H9 (cell line): ENCODE measurements around the gene XRCC2. TPM values are rescaled to one million over a fixed set of nuclear protein-coding genes. Genes with fewer than 3 reads are reported as not detected.

Source experiments
- DNase-seq: peaks from one replicate; pipeline ENCODE4 v3.0.0-alpha.2; 2017
- H2AFZ ChIP-seq: one replicate; pipeline ENCODE4 v1.6.1; 2013; ENCODE audit warnings: mild to moderate bottlenecking, low read length, control low read depth, moderate library complexity
- H2AK5ac ChIP-seq: 2 replicates; pipeline ENCODE4 v1.6.1; 2013; ENCODE audit warnings: low read length, control low read depth, mixed read lengths; ENCODE audit not compliant: insufficient read length
- H2BK120ac ChIP-seq: one replicate; pipeline ENCODE4 v1.6.1; 2013; ENCODE audit warnings: low read depth, mild to moderate bottlenecking, low read length, control low read depth, inconsistent platforms; ENCODE audit not compliant: poor library complexity, severe bottlenecking
- H2BK12ac ChIP-seq: 2 replicates; pipeline ENCODE4 v1.6.1; 2013; ENCODE audit warnings: low read length, control low read depth, mixed read lengths, low read depth; ENCODE audit not compliant: insufficient read length
- H2BK15ac ChIP-seq: 2 replicates; pipeline ENCODE4 v1.6.1; 2013; ENCODE audit warnings: low read depth, low read length, control low read depth
- H2BK20ac ChIP-seq: one replicate; pipeline ENCODE4 v1.6.1; 2013; ENCODE audit warnings: low read depth, mild to moderate bottlenecking, low read length, control low read depth, inconsistent platforms; ENCODE audit not compliant: poor library complexity, severe bottlenecking
- H2BK5ac ChIP-seq: 2 replicates; pipeline ENCODE4 v1.6.1; 2013; ENCODE audit warnings: low read length, control low read depth, mixed read lengths; ENCODE audit not compliant: insufficient read length
- H3K14ac ChIP-seq: 2 replicates; pipeline ENCODE4 v1.6.1; 2013; ENCODE audit warnings: low read length, control low read depth; ENCODE audit not compliant: insufficient read depth
- H3K18ac ChIP-seq: 2 replicates; pipeline ENCODE4 v1.6.1; 2013; ENCODE audit warnings: low read depth, mild to moderate bottlenecking, mixed read lengths, low read length, control low read depth; ENCODE audit not compliant: insufficient read length
- H3K23ac ChIP-seq: 2 replicates; pipeline ENCODE4 v1.6.1; 2013; ENCODE audit warnings: low read length, control low read depth, mixed read lengths, low read depth; ENCODE audit not compliant: insufficient read length
- H3K23me2 ChIP-seq: 2 replicates; pipeline ENCODE4 v1.6.1; 2013; ENCODE audit warnings: low read depth, mild to moderate bottlenecking, mixed read lengths, low read length, control low read depth; ENCODE audit not compliant: insufficient read length, poor library complexity, severe bottlenecking
- H3K27ac ChIP-seq: 2 replicates; pipeline ENCODE4 v1.5.1; 2013; ENCODE audit warnings: low read length, control low read depth, mixed read lengths, low read depth; ENCODE audit not compliant: insufficient read length
- H3K27me3 ChIP-seq: 2 replicates; pipeline ENCODE4 v1.6.1; 2013; ENCODE audit warnings: low read length, control low read depth, inconsistent platforms; ENCODE audit not compliant: insufficient read depth
- H3K4ac ChIP-seq: 2 replicates; pipeline ENCODE4 v1.6.1; 2013; ENCODE audit warnings: low read depth, mild to moderate bottlenecking, control low read depth, inconsistent platforms, low read length, moderate library complexity
- H3K4me1 ChIP-seq: 2 replicates; pipeline ENCODE4 v1.6.1; 2013; ENCODE audit warnings: low read length, control low read depth, inconsistent platforms; ENCODE audit not compliant: insufficient read depth
- H3K4me2 ChIP-seq: 2 replicates; pipeline ENCODE4 v1.6.1; 2013; ENCODE audit warnings: low read length, control low read depth, mixed read lengths; ENCODE audit not compliant: insufficient read length, insufficient read depth
- H3K56ac ChIP-seq: 2 replicates; pipeline ENCODE4 v1.6.1; 2013; ENCODE audit warnings: low read depth, mild to moderate bottlenecking, mixed read lengths, low read length, control low read depth; ENCODE audit not compliant: insufficient read length
- H3K79me1 ChIP-seq: 2 replicates; pipeline ENCODE4 v1.6.1; 2013; ENCODE audit warnings: low read depth, mild to moderate bottlenecking, moderate library complexity, low read length, control low read depth, inconsistent platforms; ENCODE audit not compliant: insufficient read depth, poor library complexity, severe bottlenecking
- H3K79me2 ChIP-seq: 2 replicates; pipeline ENCODE4 v1.6.1; 2013; ENCODE audit warnings: low read length, control low read depth, inconsistent platforms; ENCODE audit not compliant: insufficient read depth
- H3K9ac ChIP-seq: 2 replicates; pipeline ENCODE4 v1.6.1; 2013; ENCODE audit warnings: low read length, control low read depth, mixed read lengths; ENCODE audit not compliant: insufficient read length; ENCODE audit errors: extremely low read depth
- H3K9me3 ChIP-seq: one replicate; pipeline ENCODE4 v1.6.1; 2013; ENCODE audit warnings: low read depth, low read length, inconsistent platforms; ENCODE audit not compliant: control insufficient read depth
- H3T11ph ChIP-seq: one replicate; pipeline ENCODE4 v1.6.1; 2013; ENCODE audit warnings: mild to moderate bottlenecking, low read length, control low read depth, inconsistent platforms
- H4K20me1 ChIP-seq: one replicate; pipeline ENCODE4 v1.6.1; 2013; ENCODE audit not compliant: control insufficient read depth, insufficient read length, insufficient read depth
- H4K5ac ChIP-seq: 2 replicates; pipeline ENCODE4 v1.6.1; 2013; ENCODE audit warnings: low read depth, mild to moderate bottlenecking, mixed read lengths, low read length, control low read depth; ENCODE audit not compliant: insufficient read length
- H4K8ac ChIP-seq: replicated peaks from 2 replicates; pipeline ENCODE4 v1.6.1; 2013; ENCODE audit warnings: low read length, control low read depth, mixed read lengths, low read depth; ENCODE audit not compliant: insufficient read length
- H4K91ac ChIP-seq: 2 replicates; pipeline ENCODE4 v1.6.1; 2013; ENCODE audit warnings: low read depth, mild to moderate bottlenecking, moderate library complexity, mixed read lengths, low read length, control low read depth; ENCODE audit not compliant: insufficient read length
- H3K27ac Mint-ChIP-seq, 3 experiments: 2 replicates in 2 of 3; 3 replicates in 1 of 3; pipeline ENCODE4 v1.8.0; 2020 to 2021; ENCODE audit warnings: mixed read lengths in 3 of 3, mild to moderate bottlenecking in 1 of 3, moderate library complexity in 1 of 3
- H3K27me3 Mint-ChIP-seq: 2 replicates; pipeline ENCODE4 v1.8.0; 2021; ENCODE audit warnings: low read depth, mild to moderate bottlenecking, moderate library complexity, mixed read lengths
- H3K36me3 Mint-ChIP-seq, 3 experiments: 2 replicates in 2 of 3; 3 replicates in 1 of 3; pipeline ENCODE4 v1.8.0; 2020 to 2021; ENCODE audit warnings: low read depth in 3 of 3, mixed read lengths in 3 of 3; ENCODE audit not compliant: insufficient read depth in 1 of 3
- H3K4me1 Mint-ChIP-seq, 2 experiments: 2 replicates each; pipeline ENCODE4 v1.8.0; 2020; ENCODE audit warnings: mixed read lengths in 2 of 2
- H3K4me3 Mint-ChIP-seq, 2 experiments: 2 replicates in 1 of 2; 3 replicates in 1 of 2; pipeline ENCODE4 v1.8.0; 2020 to 2021; ENCODE audit warnings: mild to moderate bottlenecking in 2 of 2, mixed read lengths in 2 of 2, moderate library complexity in 1 of 2
- H3K9me3 Mint-ChIP-seq, 2 experiments: 2 replicates in 1 of 2; 3 replicates in 1 of 2; pipeline ENCODE4 v1.8.0; 2020; ENCODE audit warnings: mild to moderate bottlenecking in 2 of 2, mixed read lengths in 2 of 2, moderate library complexity in 1 of 2
- whole genome bisulfite sequencing: extraction: QIAGEN DNeasy Blood & Tissue Kit; methylation state at CpG from one replicate; pipeline ENCODE4 v1.1.7; 2013; ENCODE audit warnings: missing lambda C conversion rate, low lambda C conversion rate, mixed read lengths; ENCODE audit not compliant: insufficient read length; ENCODE audit errors: extremely low coverage; 5-methylcytosine and 5-hydroxymethylcytosine counted together
- total RNA-seq: library from RNA; stranded (reverse); gene quantifications from 2 replicates; pipeline ENCODE4 v1.2.1, GENCODE V29; 2021
- TF ChIP-seq, protein P1 (sequence below): fragments of 200-600 bp; sonication (generic); conservative IDR thresholded peaks from 3 replicates; pipeline ENCODE4 v1.8.0; 2021; ENCODE audit warnings: antibody characterized with exemption, mild to moderate bottlenecking

XRCC2 gene
- total RNA-seq, 1 experiment from 2014 or later: 22.8 TPM

DNA sequence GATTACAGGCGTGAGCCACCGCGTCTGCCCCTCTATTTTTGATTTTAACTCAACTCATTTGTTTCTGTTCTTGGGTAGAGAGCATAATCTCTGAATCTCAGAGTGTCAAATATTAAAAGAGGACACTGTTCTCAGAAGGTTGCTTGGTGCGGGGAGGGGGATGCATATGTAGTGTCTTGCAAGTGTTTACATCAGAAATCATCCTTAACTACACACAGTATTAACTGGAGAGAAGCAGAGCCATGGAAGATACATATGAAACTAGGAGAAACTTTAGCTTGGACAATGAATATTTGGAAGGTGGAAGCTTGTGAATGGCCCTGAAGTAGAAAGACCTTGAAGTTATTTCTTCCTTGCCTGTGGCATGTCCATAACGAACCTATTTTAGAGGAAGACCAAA, 57.5 kb downstream of the XRCC2 start:
- Mint-ChIP-seq H3K9me3 (no peaks in the 10 kb centered on the region; a peak in 1 of 5 replicates), H3K4me3 (no peak overlapping the region), H3K27me3 (no peaks in the 10 kb centered on the region), H3K4me1 (no peaks in the 10 kb centered on the region), H3K36me3 (0 out of 7 replicates have a peak, but pooled peaks cover 0 to 1% (median 0%) of the 10 kb centered on the region in 3 experiments), H3K27ac (no peak overlapping the region; a peak in 1 of 7 replicates)
- Histone ChIP-seq H3K56ac (no peak overlapping the region), H3K18ac (no peak overlapping the region), H3K14ac (no peak overlapping the region), H2BK120ac (no peak overlapping the region), H3T11ph (no peak overlapping the region), H4K91ac (no peak overlapping the region), H4K20me1 (no peaks in the 10 kb centered on the region), H3K4me1 (no peaks in the 10 kb centered on the region), H3K9ac (no peak overlapping the region), H3K79me2 (no peaks in the 10 kb centered on the region), H3K4ac (no peak overlapping the region), H3K4me2 (no peak overlapping the region), H3K27ac (no peak overlapping the region), H3K27me3 (no peaks in the 10 kb centered on the region), H2BK12ac (no peak overlapping the region), H2AFZ (no peak overlapping the region), H3K23me2 (no peaks in the 10 kb centered on the region), H3K23ac (no peak overlapping the region), H3K9me3 (no peaks in the 10 kb centered on the region), H4K5ac (no peak overlapping the region), H2BK20ac (no peak overlapping the region), H3K79me1 (no peaks in the 10 kb centered on the region), H2AK5ac (no peak overlapping the region), H2BK5ac (no peak overlapping the region), H4K8ac (no peak overlapping the region), H2BK15ac (no peak overlapping the region)
- no CpG with 5 or more reads among the region's 5 CpGs for WGBS
- no peak for DNase-seq
- TF ChIP-seq, protein P1, sequence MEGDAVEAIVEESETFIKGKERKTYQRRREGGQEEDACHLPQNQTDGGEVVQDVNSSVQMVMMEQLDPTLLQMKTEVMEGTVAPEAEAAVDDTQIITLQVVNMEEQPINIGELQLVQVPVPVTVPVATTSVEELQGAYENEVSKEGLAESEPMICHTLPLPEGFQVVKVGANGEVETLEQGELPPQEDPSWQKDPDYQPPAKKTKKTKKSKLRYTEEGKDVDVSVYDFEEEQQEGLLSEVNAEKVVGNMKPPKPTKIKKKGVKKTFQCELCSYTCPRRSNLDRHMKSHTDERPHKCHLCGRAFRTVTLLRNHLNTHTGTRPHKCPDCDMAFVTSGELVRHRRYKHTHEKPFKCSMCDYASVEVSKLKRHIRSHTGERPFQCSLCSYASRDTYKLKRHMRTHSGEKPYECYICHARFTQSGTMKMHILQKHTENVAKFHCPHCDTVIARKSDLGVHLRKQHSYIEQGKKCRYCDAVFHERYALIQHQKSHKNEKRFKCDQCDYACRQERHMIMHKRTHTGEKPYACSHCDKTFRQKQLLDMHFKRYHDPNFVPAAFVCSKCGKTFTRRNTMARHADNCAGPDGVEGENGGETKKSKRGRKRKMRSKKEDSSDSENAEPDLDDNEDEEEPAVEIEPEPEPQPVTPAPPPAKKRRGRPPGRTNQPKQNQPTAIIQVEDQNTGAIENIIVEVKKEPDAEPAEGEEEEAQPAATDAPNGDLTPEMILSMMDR: no peak
